ENCODE data around the gene FOSL2.
"Not testable (repeated sequence)": the region's sequence is repeated elsewhere in the genome, so short reads cannot be mapped to it uniquely, and the experiment has no call there.

The FOSL2 gene

DNA sequence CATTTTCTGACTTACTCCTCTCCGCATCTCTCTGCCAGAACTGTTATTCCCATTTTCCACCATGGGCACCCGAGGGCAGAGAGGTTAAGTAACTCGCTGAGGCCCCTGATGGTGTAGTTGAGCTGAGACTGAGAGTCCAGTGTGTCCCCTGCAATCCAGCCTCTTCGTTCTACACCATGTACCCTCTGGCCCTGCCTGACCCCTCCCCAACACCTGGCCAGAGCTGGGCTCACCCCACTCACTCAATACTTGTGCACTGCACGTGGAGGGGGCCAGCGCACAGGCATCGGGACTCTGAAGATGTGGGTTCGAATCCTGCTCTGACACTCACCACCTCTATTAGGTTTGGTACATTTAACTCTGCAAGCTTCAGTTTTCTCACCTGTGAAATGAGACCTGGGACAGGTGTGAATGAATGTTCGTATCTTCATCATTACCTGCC is 24.3 kb upstream of the FOSL2 start:
- no peak for DNase-seq (ENCODE audit: extremely low read depth, low read depth)
- TF ChIP-seq CTCF (IDR thresholded peaks at IDR 0.05; ENCODE audit: low read depth, low read length) = no peak

DNA sequence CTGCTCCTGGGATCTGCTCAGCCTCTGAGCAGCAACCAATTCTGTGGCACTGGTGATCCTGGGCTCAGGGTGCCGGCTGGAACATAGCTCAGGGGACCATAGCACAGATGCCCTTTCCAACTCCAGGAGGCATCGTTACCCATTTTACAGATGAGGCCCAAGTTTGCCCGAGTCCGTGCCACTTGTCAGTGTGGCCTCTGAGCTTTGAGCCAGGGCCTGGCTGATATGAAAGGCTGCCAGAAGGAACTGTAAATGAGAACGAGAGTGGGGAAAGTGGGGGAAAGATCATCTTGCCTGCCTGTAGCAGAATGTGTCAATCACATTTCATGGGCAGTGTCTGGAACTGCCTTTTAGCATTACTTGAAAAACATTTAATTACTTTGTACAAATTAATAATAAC is 23.3 kb upstream of the FOSL2 start:
- no peak for TF ChIP-seq CTCF (IDR thresholded peaks at IDR 0.05; ENCODE audit: low read depth, low read length)
- DNase-seq (ENCODE audit: extremely low read depth, low read depth) = no peak

GRCh38 chr2:28370354-28370753 is 22.3 kb upstream of the FOSL2 start:
- no peak for DNase-seq (ENCODE audit: extremely low read depth, low read depth)
- no peak for TF ChIP-seq CTCF (IDR thresholded peaks at IDR 0.05; ENCODE audit: low read depth, low read length)

DNA sequence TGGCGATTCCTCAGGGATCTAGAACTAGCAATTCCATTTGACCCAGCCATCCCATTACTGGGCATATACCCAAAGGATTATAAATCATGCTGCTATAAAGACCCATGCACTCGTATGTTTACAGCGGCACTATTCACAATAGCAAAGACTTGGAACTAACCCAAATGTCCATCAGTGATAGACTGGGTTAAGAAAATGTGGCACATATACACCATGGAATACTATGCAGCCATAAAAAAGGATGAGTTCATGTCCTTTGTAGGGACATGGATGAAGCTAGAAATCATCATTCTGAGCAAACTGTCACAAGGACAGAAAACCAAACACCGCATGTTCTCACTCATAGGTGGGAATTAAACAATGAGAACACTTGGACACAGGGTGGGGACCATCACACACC is 20.9 kb upstream of the FOSL2 start:
- not testable (repeated sequence) for DNase-seq (ENCODE audit: extremely low read depth, low read depth)

- no peak for DNase-seq (ENCODE audit: extremely low read depth, low read depth)
- TF ChIP-seq CTCF (IDR thresholded peaks at IDR 0.05; ENCODE audit: low read depth, low read length) = no peak
Measured at GRCh38 chr2:28373854-28374253, 18.8 kb upstream of the FOSL2 start.

DNA sequence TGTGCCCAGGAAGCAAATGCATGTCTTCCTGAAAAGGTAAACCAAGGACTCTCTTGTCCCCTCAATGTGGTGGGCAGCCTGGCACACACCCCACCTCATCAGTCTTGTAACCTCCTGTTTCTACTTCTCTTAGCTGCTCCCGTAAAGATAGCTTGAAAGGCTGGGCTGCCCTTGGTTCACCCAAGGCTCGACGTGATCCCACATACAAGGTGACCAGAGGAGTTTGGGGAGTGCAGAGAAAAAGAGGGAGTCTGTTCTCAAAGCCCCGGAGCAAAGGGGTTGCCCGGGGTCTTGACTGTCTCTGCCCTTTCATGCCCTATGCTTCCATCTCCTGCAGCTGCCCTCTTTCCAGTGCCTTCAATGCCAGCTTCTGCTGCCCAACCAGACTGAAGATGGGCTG is 18.3 kb upstream of the FOSL2 start:
- no peak for TF ChIP-seq CTCF (IDR thresholded peaks at IDR 0.05; ENCODE audit: low read depth, low read length)
- DNase-seq (ENCODE audit: extremely low read depth, low read depth) = no peak

DNA sequence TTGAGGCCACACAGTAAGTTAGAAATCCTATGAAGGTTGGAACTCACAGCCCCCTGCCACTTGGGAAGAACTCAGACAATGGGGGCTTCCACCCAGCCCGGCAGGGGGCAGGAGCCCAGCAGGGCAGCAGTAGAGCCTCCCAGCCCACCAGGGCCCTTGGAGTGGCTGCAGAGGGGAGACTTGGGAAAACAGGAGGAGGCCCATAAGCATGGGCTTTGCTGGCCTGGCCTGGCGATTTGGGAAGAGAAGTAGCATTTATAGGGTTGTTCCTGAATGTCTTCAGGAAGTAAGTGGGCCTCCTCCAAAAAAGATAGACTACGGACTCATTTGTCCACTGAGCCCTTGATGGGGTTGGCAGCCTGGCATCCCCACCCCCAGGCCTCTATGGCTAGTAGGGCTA is 17.4 kb upstream of the FOSL2 start:
- no peak for DNase-seq (ENCODE audit: extremely low read depth, low read depth)
- no peak for TF ChIP-seq CTCF (IDR thresholded peaks at IDR 0.05; ENCODE audit: low read depth, low read length)

DNA sequence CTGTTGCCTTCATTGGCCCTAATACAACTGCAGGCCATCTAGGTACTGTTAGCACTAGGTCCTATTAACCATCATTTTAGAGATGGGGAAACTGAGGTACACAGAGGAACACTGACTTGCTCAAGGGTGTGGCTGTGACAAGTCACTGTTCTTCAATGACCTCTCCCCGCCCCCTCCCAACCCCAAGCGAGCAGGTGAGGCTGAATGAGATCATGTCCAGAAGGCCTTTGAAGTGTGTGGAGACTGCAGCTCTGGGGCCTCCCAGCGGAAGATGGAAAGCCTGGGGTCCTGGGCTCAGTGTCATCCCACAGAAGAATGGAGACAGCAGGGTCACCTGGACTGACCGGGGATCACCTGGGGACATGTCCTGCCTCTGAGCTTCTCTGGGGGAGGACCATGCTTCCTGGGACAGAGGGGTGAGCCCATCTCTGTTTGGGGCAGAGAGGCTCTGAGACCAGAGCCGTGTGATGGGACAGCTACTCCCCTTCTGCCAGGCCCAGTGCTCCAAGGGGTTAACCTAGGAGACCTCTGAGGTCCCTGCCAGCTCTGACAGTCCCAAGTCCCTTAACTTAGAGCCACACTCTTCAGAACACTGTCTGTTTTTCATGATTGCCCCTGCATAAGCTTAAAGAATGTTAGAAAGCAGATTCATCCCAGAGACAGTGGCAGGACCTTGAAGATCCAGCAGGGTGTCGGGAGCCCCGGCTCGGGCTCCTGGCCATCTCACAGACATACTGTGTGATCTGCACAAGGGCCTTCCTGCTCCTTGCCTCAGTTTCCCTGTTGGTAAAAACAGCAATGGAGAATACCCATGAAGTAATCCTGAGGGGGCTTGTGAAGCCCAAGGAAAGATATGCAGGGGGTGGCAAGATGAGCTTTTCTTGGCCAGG is 16.7 kb upstream of the FOSL2 start:
- no peak for DNase-seq (ENCODE audit: extremely low read depth, low read depth)
- no peak for TF ChIP-seq CTCF (IDR thresholded peaks at IDR 0.05; ENCODE audit: low read depth, low read length)
